AG10803 (cell line): ENCODE data around the gene EEF1A1.
"Not testable (repeated sequence)": the region's sequence is repeated elsewhere in the genome, so short reads cannot be mapped to it uniquely, and the experiment has no call there.

ENCODE experiments used
- DNase-seq: peaks from one replicate; pipeline ENCODE4 v3.0.0; 2010; ENCODE audit warnings: low read depth
- H3K4me3 ChIP-seq: 2 replicates; pipeline ENCODE4 v1.5.1; 2011; ENCODE audit warnings: mild to moderate bottlenecking, low read length, control low read depth
- TF ChIP-seq, protein P1 (sequence below): conservative IDR thresholded peaks from 2 replicates; pipeline ENCODE4 v1.5.1; 2011; ENCODE audit warnings: mild to moderate bottlenecking, low read length, control low read depth, inconsistent platforms

Gene EEF1A1

DNA sequence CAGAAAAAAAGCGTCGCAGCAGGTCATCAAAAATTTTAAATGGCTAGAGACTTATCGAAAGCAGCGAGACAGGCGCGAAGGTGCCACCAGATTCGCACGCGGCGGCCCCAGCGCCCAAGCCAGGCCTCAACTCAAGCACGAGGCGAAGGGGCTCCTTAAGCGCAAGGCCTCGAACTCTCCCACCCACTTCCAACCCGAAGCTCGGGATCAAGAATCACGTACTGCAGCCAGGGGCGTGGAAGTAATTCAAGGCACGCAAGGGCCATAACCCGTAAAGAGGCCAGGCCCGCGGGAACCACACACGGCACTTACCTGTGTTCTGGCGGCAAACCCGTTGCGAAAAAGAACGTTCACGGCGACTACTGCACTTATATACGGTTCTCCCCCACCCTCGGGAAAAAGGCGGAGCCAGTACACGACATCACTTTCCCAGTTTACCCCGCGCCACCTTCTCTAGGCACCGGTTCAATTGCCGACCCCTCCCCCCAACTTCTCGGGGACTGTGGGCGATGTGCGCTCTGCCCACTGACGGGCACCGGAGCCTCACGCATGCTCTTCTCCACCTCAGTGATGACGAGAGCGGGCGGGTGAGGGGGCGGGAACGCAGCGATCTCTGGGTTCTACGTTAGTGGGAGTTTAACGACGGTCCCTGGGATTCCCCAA lies at the start of gene EEF1A1:
EEF1A1 (minus strand) TSS at position 345 of the 663 bp plus-strand sequence. CDS start 1,006 bp downstream, outside the sequence.
- TF ChIP-seq, protein P1, sequence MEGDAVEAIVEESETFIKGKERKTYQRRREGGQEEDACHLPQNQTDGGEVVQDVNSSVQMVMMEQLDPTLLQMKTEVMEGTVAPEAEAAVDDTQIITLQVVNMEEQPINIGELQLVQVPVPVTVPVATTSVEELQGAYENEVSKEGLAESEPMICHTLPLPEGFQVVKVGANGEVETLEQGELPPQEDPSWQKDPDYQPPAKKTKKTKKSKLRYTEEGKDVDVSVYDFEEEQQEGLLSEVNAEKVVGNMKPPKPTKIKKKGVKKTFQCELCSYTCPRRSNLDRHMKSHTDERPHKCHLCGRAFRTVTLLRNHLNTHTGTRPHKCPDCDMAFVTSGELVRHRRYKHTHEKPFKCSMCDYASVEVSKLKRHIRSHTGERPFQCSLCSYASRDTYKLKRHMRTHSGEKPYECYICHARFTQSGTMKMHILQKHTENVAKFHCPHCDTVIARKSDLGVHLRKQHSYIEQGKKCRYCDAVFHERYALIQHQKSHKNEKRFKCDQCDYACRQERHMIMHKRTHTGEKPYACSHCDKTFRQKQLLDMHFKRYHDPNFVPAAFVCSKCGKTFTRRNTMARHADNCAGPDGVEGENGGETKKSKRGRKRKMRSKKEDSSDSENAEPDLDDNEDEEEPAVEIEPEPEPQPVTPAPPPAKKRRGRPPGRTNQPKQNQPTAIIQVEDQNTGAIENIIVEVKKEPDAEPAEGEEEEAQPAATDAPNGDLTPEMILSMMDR = no peak
- DNase-seq = peak; percentile 100
- peak within 1 kb of the TSS; percentile 99 for H3K4me3 ChIP-seq

DNA sequence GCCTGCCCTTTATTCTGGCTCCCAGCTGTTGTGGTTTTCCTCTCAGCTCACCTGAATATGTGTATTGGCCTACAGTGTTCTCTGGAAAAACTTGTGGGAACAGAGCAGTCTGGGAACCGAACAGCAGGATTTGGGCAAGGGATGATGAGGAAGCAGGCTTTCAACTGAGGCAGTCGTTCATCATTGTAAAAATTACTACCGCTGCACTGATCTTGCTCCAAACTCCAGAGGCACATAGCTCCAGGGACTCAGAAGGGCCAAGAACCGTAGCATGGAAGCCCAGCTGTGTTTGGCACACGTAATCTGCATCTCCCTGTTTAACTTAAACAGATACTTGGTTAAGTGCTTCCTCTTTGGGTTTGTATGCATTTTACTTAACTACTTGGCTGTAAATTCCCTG lies 48.3 kb upstream of the EEF1A1 start:
- TF ChIP-seq, protein P1 = no peak
- H3K4me3 ChIP-seq = no peak overlapping the region
- DNase-seq = no peak

DNA sequence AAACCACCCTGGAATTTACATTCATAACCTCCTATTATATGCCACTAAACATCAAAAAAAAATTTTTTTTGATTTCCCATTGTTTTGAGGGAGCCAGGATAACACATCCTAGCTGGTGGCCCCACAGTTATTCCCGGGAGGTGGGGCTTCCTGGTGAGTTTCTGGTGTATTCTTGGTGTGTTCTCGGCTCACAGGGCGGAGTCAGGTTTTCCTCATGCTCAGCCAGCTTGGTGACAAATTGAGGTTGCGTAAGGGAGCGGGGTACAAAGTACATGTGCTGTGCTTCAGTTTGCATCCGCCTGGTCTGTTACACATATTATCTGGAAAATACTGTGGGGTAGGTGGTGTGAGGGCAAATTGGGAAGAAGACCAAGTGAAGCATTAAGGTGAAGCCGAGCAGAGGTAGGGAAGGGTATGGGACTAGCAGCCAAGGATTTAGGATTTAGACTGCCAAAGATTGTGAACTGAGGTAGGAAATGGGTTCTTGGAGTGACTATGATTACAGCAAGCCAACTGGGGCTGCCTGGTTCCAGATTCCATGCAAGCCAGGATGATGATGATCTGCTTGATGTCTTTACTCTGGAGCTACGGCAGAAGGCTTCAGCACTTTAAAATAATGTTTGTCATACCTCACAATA lies 46.2 kb upstream of the EEF1A1 start:
- H3K4me3 ChIP-seq = no peak overlapping the region
- TF ChIP-seq, protein P1 = no peak
- peak; percentile 84 for DNase-seq

DNA sequence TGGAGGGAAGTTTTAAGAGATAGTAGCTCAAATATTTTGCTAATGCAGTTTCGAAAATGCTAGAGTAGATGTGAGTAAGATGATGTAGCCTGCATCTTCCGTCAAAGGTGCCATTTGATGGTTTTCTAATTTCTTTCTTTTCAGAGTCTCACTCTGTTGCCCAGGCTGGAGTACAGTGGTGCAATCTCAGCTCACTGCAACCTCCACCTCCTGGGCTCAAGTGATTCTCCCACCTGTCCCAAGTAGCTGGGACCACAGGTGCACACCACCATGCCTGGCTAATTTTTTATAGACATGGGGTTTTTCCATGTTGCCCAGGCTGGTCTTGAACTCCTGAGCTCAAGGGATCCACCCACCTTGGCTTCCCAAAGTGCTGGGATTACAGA lies 45.6 kb upstream of the EEF1A1 start:
- DNase-seq, H3K4me3 ChIP-seq: not testable (repeated sequence)

DNA sequence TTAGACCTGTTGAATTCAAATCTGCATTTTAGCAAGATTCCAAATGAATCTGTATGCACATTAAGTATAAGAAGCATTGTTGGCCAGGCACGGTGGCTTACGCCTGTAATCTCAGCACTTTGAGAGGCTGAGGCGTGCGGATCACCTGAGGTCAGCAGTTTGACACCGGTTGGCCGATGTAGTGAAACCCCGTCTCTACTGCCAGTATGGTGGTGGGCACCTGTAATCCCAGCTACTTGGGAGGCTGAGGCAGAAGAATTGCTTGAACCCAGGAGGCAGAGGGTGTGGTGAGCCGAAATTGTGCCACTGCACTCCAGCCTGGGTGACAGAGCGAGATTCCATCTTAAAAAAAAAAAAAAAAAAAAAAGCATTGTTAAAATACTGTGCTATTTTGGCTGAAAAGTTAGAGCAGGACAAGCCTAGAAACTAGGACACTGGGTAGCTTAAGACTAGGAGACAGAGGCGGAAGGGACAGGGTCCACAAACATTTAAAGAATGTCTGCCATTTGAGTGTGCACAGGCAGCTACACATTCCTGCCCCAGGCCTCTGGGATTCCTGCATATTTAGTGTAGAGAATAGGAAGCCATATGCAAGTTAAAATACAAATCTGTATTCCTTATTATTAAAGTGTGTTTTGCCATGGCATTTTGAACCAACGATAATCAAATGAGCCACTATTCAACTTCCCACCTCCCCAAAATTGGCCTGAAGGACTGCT lies 45.1 kb upstream of the EEF1A1 start:
- TF ChIP-seq, protein P1 = no peak
- no peak overlapping the region for H3K4me3 ChIP-seq
- peak; percentile 64 for DNase-seq

DNA sequence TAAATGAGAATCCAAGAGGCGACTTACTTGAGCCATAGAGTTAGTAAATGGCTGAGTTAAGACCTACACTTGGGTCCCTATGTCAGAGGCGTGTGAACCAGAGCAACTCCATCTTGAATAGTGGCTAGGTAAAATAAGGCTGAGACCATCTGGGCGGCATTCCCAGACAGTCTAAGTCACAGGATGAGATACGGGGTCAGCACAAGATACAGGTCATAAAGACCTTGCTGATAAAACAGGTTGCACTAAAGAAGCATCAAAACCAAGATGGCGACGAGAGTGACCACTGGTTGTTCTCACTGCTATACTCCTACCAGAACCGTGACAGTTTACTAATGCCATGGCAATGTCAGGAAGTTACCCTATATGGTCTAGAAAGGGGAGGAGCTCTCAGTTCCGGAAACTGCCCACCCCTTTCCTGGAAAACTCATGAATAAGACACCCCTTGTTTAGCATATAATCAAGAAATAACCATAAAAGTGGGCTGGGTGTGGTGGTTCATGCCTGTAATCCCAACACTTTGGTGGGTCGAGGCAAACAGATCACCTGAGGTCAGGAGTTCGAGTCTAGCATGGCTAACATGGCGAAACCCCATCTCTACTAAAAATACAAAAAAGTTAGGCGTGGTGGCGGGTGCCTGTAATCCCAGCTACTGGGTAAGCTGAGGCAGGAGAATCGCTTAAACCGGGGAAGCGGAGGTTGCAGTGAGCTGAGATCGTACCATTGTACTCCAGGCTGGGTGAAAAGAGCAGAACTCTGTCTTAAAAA lies 43.9 kb upstream of the EEF1A1 start:
- no peak overlapping the region for H3K4me3 ChIP-seq
- TF ChIP-seq, protein P1 = no peak
- DNase-seq = no peak

DNA sequence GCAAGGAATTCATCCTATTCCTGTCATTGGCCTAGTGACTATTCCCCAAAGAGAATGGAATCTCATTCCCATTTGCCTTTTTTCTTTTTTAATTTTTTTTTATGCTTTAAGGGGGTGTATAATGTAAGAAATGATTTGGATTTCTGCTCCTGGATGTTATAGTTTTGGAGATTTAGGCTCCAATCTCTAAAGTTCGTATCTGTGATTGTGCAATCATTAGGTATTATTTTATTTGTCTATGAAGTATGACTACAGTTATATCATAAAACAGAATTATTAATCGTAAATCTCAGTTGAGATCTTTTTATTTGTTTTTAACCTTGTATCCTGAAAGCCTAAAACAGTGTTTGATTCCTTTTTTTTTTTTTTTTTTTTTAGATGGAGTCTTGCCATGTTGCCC lies 41.7 kb upstream of the EEF1A1 start:
- no peak overlapping the region for H3K4me3 ChIP-seq
- DNase-seq = no peak
- TF ChIP-seq, protein P1 = no peak
